GM18508 (cell line): ENCODE measurements around the gene CARD10.
"Not testable (repeated sequence)": the region's sequence is repeated elsewhere in the genome, so short reads cannot be mapped to it uniquely, and the experiment has no call there.

Experiments used
- ATAC-seq: cut with Tn5 transposase; IDR thresholded peaks from one replicate; pipeline ENCODE4 v1.9.1; 2021; ENCODE audit warnings: moderate number of reproducible peaks; ENCODE audit not compliant: insufficient read depth, unreplicated experiment

Gene CARD10

DNA sequence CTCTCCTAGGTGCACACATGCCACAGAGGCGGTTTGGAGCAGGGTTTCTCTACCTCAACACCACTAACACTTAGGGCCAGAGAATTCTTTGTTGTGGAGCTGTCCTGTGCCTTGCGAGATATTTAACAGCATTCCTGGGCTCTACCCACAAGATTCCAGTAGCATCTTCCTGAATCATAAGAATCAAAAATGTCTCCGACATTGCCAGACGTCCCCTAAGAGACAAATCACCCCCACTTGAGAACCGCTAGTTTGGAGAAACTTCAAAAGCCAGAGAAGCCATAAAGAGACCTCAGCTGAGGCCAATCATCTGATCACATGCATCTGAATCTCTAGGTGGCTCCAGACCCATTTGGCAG is 49.1 kb downstream of the CARD10 start:
- ATAC-seq, result no peak

DNA sequence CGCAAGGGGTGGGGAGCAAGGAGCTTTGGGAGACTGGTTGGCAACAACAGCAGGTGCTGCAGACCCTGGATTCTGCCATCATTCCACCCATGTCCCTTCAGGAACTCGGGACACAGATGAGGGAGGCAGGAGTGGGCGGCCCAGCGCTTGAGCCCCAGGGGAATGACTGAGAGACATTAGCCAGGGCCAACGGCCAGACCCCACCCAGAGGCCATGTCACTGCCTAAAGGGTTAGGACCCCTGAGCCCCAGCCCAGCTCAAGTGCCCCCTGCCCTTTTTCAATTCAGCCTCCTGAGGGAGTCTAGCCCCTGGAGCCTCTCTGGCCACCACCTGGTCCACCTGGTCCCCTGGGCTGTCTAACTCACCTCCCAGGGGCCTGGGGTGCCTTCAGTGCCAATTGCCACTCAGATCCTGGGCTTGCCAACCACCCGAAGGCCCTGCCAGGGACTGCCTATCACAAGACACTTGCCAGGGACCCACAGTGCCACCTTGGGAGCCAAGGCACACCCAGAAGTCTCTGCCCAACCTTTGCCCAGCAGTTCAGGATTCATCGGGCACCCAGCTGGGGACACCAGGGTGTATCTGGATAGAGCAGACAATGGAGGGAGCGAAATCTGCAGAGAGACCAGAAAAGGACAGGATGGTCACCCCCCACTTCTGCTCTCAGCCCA is 49.7 kb downstream of the CARD10 start:
- no peak for ATAC-seq

DNA sequence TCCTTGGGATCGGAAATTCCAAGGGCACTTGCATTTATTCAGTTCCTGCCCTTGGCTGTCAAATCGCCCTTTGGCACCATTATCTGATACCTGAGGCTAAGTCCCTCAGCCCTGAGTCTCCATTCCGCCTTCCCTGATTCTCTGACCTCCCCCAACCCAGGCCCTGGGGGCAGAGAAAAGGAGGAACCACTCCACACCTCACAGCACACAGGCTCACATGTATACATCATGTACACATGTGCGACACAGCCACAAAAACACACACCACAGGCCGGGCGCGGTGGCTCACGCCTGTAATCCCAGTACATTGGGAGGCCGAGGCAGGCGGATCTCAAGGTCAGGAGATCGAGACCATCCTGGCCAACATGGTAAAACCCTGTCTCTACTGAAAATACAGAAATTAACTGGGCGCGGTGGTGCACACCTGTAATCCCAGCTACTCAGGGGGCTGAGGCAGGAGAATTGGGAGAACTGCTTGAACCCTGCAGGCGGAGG is 51.0 kb downstream of the CARD10 start:
- not testable (repeated sequence) for ATAC-seq

DNA sequence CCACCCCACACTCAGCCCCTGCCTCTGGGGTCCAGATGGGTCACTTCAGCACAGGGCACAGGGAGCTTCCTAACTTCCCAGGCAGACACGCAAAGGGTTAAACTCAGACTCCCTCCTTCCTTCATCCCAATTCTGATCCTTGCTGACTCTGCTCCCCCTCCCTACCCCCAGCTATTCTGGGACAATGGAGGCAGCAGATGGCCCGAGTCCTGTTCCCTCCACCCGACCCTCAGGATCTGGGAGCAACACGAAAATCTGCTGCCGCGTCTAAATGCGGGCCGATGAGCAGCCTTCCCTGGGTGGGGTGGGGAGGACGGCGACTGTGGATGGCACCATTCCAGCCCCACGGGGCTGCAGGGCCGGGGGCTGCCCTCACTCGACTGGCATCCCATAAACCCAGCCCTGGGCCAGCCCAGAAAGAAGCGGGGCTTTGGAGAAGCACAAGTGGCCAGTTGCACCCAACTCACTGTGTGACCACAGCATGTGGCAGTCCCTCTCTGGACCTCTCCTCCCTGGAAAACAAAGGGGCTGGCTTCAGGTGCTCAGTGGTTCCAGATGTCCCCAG is 51.7 kb downstream of the CARD10 start:
- no peak for ATAC-seq

DNA sequence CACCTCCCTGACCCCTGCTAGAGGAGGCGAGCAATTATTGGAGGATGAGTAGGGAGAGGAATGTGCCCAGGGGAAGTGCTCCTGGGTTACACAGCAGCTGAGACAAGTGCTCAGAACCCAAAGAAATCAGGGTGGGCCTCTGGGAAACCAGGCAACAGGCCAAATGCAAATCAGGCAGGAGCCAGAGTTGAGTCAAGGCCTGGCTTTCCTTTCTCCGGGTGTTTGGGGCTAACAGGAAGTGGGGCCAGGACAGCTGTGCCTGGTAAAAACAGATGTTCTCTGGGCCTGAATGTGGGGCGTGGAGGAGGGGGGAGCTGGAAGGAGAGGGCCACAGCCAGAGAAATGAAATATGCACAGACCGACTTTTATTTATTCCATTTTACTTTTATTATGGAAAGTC is 55.0 kb downstream of the CARD10 start:
- ATAC-seq, result no peak

DNA sequence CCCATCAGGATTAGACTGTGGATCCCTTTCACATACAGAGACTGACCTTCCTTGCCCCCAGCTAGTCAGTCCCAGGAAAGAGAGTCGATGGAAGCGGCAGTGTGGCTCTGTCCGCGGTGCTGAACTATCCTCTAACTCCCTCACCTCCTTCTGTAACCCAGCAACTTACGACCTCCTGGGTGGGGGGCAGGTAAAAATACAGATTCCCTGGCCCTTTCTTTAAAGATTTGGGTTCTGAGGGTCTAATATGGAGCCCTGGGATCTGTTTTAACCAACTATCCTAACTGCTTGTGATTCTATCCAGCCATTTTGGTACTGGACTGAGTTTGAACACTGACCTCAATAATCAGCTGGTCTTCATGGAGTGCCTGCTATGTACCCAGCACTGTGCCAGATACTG is 56.2 kb downstream of the CARD10 start:
- no peak for ATAC-seq

DNA sequence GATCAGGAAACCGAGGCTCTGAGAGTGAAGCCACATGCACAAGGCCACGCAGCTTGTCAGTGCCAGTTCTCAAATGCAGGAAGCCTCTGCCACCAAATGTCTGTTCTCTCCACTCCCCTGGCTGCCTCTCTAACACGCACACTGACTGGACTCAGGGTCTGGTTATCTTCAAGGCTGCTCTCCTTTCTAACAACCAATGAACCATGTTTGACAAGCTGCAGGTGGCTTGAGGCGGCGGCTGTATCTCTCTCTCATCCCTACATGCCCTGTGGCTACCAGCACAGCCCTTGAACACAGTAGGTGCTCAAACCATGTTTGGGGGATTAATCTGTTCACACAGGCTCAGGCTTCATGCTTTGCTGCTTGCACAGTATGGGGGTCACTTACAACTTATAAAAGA is 56.8 kb downstream of the CARD10 start:
- no peak for ATAC-seq

DNA sequence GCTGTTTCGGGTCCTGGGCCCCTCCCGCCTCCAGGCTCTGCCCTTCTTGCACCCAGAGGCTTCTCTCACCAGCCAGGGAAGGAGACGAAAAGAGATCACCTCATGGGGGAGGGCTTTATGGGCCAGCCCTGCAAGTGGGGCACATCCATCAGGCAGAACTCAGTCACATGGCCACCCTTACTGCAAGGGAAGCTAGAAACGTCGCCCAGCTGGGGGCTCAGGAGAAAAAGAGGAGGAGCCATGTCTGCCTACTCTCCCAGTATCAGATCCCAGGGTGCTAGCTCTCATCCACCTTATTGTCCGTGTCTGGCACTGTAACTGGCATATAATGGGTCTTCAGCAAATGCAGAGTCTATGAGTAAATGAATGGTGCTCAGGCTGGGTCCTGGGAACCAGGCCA is 57.3 kb downstream of the CARD10 start:
- no peak for ATAC-seq

DNA sequence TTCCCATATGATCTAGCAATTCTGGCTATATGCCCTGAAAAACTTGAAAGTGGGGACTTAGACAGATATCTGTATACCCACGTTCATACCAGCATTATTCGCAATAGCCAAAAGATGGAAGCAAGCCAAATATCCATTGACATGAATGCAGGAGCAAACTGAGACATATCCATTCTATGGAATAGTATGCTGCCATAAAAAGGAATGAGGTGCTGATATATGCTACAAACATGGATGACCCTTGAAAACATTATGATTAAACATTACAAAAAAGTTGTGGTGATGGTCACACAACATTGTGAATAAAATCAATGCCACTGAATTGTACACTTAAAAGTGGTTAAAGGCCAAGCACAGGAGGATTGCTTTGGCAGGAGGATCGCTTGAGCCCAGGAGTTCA is 58.5 kb downstream of the CARD10 start:
- ATAC-seq, result no peak

DNA sequence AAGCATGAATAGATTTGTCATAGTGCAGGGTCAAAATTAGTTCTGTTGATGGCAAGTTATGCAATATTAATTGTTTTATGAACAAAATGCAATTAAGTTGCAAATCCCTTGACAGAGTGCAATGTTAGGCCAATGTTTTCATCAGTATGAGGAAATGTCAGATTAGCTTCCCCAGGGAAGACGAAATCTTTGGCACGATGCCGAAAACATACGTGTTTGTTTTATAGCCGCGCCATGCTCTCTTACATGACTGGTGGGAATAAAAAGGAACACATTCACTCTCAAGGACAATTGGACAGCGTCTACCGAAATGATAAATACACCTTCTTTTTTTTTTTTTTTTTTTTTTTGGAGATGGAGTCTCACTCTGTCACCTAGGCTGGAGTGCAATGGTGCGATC is 60.0 kb downstream of the CARD10 start:
- no peak for ATAC-seq

DNA sequence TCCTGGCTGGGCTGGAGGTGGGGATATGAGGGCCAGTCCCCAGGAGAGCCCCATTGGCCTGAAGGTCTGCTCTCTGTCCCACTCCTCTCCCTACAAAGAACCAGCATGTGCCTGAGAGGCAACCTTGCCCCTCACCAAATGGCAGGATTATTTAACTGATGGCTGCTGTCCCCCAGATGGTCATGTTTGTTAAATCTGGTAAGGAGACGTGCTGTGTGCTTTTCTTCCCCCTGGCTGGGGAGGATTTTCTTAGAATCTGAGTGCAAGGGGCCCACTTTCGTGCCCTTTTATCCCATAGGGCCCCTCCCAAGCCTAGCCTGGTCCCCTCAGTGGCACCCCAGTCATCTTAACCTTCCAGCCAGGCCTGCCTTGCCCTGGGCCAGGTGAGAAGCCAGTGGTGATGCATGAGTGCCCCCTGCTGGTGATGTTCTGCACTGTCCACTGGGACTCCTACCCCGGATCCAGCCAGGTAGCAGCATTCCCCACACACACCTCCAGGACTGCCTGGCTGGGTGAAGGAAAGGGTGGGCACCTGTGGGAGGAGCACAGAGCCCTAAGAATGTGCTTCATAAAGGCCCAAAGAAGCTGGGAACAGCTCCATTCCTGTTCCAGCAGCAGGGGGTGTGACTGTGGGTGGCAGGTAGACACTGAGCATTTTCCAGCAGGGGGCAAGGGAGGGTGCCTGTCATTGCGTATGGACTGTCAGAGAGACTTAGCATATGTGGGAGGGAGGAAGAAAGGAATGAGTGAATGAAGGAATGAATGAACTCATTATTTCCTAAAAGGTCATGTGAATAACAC is 61.9 kb downstream of the CARD10 start:
- ATAC-seq, result no peak

DNA sequence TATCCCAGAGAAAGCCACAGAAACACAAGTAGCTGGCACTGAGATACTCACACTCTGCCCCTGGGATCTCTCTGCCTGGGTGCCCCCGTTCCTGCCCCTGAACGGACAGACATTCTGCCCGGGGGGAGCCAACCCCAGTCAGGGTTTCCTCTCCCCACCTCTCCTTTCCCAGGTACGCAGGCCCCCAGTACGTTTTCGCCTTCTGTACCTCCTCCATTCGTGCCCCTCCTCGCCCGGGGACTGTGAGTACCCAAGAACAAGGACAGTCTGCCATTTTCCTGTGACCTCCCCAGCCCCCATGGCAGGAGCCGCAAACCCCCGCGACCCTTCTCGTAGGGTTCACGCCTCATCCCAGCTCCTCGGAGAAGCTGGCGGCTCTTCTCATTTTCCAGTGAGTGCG is 62.9 kb downstream of the CARD10 start:
- ATAC-seq, result no peak

DNA sequence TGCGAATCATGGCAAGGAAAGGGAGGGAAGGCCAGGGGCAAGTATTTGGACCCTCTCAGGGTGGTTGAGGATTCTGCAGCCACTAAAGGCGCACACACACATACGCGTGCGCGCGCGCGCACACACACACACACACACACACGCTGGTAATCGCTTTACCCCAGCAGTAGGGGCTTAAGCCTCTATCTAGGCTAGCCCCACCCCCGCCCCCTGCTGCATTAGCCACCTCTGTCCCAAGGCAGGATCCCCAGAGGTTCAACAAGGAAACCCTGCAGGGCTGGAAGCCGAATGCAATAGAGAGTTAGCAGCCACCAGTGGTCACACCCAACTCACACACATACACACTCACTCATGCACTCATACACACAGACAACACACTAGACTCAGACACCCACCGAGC is 63.3 kb downstream of the CARD10 start:
- no peak for ATAC-seq

DNA sequence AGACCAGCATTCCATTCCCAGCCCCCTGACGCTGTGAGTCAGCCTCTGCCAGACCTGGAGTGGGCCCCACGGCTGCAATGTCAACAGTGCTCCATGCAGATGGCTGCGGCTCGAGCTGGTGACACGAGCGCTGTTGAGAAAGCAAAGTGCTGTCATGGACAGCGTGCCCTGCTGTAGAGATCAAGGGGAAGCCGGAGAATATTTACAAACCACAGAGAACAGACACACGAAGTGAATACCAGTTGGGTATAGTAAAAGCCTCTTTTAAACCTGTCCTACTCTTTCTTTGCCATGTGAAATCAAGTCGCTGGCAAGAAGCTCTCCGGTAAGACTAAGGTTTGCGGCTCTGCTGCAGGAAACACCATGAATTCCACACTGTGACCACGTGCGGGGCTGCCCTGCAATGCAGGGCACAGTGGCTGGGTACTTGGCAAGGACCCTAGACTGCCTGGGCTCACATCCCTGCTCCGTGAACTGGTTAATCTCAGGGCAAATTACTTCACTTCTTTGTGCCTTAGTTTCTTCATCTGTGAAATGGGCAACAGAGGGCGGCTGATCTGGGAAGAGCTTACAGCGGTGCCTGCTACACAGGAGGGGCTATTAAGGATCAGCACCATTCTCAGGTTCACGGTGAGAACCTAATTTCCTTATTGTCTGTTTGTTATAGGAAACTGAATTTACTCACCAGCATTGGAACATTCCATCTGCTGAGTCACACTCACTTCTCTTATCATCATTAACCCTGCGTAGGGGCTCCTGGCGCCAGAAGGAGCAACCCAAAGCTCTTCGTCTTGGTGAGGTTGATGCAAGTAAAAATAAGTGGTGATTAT is 64.1 kb downstream of the CARD10 start:
- ATAC-seq, result no peak

DNA sequence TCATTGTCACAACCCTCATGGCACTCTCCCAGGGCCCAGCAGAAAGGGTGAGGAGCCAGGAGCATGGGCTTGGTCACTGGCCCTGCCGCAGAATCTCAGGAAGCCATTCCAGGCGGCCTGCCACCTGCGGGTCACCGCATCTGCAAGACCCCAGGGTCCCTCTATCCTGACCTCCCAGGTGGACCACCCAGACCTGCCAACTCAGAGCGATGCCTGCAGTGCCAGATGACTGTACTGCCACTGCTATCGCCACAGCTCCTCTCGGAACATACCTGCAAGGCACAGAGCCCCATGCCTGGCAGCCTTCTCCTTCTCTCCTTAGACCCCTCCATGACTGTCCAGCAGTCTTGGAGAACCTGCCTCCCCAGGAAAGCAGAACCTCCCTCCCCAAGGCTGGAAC is 65.5 kb downstream of the CARD10 start:
- no peak for ATAC-seq

DNA sequence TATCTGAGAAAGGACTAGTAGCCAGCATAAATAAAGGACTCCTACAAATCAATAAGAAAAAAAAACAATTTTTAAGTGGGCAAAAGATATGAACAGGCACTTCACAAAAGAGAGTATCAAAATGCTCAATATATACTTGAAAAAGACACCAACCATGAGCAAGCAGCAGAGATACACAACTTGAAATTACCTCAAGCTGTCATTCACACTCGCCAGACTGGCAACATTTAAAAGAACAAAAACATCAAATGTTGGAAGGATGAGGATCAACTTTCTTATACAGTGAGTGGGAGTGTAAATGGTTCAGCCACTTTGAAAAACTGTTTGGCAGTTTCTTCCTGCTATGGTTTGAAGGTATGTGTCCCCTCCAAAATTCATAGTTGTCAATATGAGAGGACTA is 68.0 kb downstream of the CARD10 start:
- ATAC-seq, result no peak

DNA sequence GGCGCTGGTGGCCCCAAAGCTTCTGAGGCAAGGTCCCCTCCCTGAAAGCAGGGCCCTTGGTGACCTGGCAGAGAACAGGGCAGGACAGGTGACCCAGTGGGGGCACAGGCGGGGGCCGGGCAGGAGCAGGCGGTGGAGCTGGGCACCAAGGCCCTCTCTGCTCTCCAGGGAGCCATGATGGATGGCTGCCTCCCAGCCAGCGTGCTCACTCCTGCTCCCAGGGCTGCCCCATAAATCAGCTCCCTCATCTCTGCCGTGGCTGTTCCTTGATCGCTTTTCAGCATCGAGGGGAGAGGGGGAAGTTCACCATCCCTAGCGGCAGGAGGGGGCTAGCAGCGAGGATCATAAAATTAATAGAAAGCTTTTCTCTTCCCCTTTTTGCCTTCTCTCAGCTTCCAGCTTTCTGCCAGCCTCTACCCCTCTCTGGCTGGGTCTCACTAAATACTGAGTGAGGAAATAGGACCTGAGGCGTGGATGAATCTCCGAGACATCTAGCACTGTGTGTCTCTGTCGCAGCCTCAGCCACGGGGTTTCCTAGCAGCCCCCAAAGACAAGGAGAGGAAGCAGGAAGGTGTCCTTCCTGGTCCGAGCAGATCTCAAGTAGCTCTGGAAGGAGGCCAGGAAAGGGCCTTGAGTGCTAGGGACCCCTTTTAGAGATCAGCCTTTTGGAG is 69.7 kb downstream of the CARD10 start:
- no peak for ATAC-seq

DNA sequence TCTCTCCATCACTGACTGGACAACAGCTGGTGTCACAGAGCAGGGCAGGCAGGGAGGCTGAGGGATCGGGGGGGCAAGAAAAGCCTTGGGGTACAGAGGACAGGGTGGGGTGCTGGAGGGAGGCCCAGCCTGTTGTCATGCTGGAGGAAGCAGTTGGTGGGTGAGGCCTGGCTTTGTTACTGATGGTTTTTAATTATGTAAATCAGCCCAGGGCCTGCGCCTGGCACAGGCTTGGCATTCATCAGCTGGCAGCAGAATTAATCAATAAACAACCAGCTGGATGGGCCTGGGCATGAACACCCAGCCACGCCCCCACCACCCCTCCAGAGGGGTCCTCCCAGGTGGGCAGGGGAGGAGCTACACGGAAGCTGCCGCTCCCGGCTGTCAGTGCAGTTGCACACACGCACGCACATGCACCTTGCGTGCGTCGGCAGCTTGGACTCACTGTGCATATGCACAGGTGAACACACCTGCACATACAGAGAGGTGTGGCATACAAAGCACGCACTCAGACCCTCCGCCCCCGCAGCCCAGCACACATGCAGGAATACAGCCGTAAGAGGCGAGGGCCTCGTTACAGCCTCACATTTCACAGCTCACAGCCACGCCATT is 70.6 kb downstream of the CARD10 start:
- no peak for ATAC-seq

DNA sequence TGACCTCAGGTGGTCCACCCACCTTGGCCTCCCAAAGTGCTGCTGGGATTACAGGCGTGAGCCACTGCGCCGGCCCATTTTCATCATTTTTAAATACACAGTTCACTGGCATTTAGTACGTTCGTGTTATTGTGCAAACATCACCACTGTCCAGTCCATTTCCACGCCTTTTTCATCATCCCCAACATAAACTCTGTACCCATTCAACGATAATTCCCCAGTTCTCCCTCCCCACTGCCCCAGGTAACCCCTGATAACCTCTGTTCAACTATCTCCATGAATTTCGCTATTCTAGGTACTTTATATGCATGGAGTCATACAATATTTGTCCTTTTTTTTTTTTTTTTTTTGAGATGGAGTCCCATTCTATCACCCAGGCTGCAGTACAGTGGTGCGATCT is 73.7 kb downstream of the CARD10 start:
- no peak for ATAC-seq

DNA sequence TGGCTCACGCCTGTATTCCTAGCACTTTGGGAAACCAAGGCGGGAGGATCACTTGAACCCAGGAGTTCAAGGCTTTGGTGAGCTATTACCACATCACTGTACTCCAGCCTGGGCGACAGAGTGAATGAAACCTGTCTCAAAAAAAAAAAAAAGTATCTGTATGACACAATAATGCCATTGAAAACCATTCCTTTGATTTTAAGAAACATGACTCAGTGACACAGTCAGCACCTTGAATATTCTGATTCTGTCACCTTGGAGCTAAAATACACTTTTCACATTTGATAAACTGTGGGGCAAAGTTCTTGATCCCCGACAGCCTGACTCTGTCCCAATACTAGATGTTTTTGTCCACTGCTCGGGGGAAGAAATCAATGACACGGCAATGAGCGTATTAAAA is 75.2 kb downstream of the CARD10 start:
- no peak for ATAC-seq
